Loucy (cell line): ENCODE measurements around the gene KCNT1.

Experiments used
- CTCF ChIP-seq: fragments of 200-600 bp; sonication (generic); conservative IDR thresholded peaks from 2 replicates; pipeline ENCODE4 v1.5.1; 2014; ENCODE audit warnings: mild to moderate bottlenecking, antibody characterized with exemption, low read length
- EZH2phosphoT487 ChIP-seq: fragments of 200-600 bp; IDR thresholded peaks from 2 replicates; pipeline ENCODE4 v1.6.1; 2018; ENCODE audit warnings: antibody characterized with exemption, mild to moderate bottlenecking, moderate library complexity, borderline replicate concordance

GRCh38 chr9:135821116-135821515, 119.1 kb downstream of the KCNT1 start:
- TF ChIP-seq CTCF (no peak), EZH2phosphoT487 (no peak)
